ENCODE results near the gene AURKB.

DNA sequence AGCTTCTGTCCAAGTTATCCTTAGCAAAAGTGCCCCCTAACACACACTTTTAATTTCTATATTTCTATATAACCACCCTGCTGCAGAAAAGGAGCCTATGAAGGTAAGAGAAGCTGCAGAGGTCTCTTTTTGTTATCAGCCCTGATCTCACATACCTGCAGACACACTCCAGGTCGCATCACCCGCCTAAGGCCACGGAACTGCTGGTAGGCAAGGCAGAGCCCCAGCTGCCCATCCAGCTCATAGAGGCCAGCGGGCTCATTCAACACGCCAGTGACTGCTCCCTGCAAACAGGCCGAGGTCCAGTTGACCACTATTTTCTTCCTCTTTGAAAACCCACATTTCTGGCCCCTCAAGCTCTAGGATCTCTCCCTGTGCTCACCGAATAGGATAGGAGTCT lies 25.3 kb upstream of the AURKB start:
- TF ChIP-seq POLR2A (IDR thresholded peaks at IDR 0.05) (no peak), CTCF (IDR thresholded peaks at IDR 0.05 in 4 of 5, conservative IDR thresholded peaks at IDR 0.05 in 1 of 5) (no peak)

Measured in gastrocnemius medialis (tissue), 4 donors.